Activated T-helper 17 cell treated with anti-CD3 and anti-CD28 coated beads, Interleukin-2, amount 50 U/mL, for 72 hours (primary cell): ENCODE results near the gene ASCL5. TPM values are rescaled to one million over a fixed set of nuclear protein-coding genes. Genes with fewer than 3 reads are reported as not detected.

Source experiments
- total RNA-seq, 2 donors: library from RNA; stranded (reverse); gene quantifications; one replicate each; pipeline ENCODE4 v1.2.3, GENCODE V29; 2022

ASCL5 gene
- total RNA-seq, 2 donors from 2014 or later: 0.19 TPM; not detected in 1

Other genes starting within 250 kb of the ASCL5 start
- under 1 TPM; 0.13 to 0.19 TPM for gene INAVA, start 232.3 kb downstream of the ASCL5 start, total RNA-seq
- gene KIF21B, start 103.5 kb downstream of the ASCL5 start, total RNA-seq: 100 to 1,000 TPM in 1 of 2 donors, 10 to 100 TPM in 1; 64.2 to 102 TPM
- not detected for gene CACNA1S, start 14.8 kb downstream of the ASCL5 start, total RNA-seq
- gene TMEM9, start 27.3 kb upstream of the ASCL5 start, total RNA-seq: 10 to 100 TPM; 19.5 to 25.7 TPM
- gene IGFN1, start 63.6 kb upstream of the ASCL5 start, total RNA-seq: under 1 TPM in 1 of 2 donors, not detected in 1; 0.21 TPM
- not detected for gene PKP1, start 156.3 kb upstream of the ASCL5 start, total RNA-seq